Gastrocnemius medialis (tissue), 4 donors: ENCODE results near the gene ARMC6.

Experiments used
- CTCF ChIP-seq, 5 experiments: fragments of 450-650 bp in 3 of 5; fragments of 200-600 bp in 2 of 5; sonication (generic) in 2 of 5; IDR thresholded peaks in 4 of 5; conservative IDR thresholded peaks in 1 of 5; 1 replicate in 4 of 5; 2 replicates in 1 of 5; pipeline ENCODE4 v1.5.1; 2016 to 2019; ENCODE audit warnings: antibody characterized with exemption in 5 of 5, mild to moderate bottlenecking in 3 of 5, moderate library complexity in 3 of 5
- POLR2A ChIP-seq, 2 donors: fragments of 450-650 bp; IDR thresholded peaks; one replicate each; pipeline ENCODE4 v1.6.1; 2017; ENCODE audit warnings: antibody characterized with exemption in 2 of 2, mild to moderate bottlenecking in 2 of 2, moderate library complexity in 2 of 2

DNA sequence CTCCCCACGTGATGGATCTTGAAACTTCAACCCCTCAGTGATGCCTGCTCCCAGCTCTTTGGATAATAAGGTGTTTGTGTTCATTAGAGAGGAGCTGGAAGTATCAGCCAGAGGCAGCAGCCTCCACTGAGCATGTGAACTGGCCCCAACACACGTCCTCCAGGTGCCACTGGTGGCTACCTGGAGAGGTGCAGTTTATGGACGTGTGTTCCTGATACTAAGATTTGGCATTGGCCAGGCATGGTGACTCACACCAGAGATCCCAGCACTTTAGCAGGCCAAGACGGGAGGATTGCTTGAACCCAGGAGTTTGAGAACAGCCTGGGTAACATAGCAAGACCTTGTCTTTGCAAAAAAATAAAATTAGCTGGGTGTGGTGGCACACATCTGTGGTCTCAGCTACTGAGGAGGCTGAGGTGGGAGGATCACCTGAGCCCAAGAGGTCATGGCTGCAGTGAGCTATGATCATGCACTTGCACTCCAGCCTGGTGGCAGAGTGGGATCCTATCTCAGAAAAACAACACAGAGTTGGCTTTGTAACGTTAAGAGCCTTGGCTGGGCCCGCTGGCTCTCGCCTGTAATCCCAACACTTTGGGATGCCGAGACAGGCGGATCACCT, 64.8 kb downstream of the ARMC6 start:
- TF ChIP-seq CTCF (IDR thresholded peaks at IDR 0.05 in 4 of 5, conservative IDR thresholded peaks at IDR 0.05 in 1 of 5) (no peak), POLR2A (IDR thresholded peaks at IDR 0.05) (no peak)
